Lower leg skin (tissue), 3 donors: ENCODE measurements around the gene TLE2.

Source experiments
- POLR2A ChIP-seq, 2 donors: fragments of 450-650 bp; IDR thresholded peaks; one replicate each; pipeline ENCODE4 v1.6.1; 2016 to 2017; ENCODE audit warnings: antibody characterized with exemption in 2 of 2, mild to moderate bottlenecking in 1 of 2, moderate library complexity in 1 of 2
- TF ChIP-seq, protein P1 (sequence below), 3 donors: fragments of 450-650 bp; IDR thresholded peaks; one replicate each; pipeline ENCODE4 v1.5.1; 2016; ENCODE audit warnings: antibody characterized with exemption in 3 of 3, mild to moderate bottlenecking in 3 of 3, moderate library complexity in 2 of 3

DNA sequence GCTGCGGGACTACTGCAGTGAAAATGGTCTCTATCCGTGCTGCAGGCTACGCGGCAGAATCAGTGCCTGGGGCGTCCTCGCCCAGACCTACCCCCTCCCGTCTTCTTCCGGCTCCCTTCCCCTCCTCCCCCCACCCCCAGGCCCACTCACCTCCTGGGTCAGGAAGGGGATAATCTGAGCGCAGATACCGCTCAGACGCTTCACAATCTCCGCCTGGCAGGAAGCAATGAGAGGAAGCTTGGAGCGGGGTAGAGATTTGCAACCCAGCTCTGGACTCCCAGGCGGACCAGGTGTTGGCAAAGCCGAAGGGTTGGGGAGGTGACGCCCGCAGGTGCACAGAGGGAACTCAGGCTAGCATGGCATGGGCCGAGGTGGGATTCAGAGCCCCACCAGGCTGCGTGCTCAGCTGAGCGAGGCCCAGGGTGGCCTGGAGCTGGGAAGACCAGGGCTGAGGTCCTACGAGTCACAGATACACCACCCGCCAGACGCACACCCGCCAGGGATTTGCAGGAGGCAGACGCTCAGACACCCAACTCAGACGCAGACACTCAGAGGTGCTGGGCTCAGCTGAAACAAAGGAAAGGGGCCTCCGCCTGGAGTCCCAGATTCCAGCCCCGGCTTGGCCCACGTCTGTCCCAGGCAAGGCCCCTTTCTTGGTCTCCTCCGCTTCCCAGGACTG, 4.1 kb downstream of the TLE2 start:
- TF ChIP-seq, protein P1, sequence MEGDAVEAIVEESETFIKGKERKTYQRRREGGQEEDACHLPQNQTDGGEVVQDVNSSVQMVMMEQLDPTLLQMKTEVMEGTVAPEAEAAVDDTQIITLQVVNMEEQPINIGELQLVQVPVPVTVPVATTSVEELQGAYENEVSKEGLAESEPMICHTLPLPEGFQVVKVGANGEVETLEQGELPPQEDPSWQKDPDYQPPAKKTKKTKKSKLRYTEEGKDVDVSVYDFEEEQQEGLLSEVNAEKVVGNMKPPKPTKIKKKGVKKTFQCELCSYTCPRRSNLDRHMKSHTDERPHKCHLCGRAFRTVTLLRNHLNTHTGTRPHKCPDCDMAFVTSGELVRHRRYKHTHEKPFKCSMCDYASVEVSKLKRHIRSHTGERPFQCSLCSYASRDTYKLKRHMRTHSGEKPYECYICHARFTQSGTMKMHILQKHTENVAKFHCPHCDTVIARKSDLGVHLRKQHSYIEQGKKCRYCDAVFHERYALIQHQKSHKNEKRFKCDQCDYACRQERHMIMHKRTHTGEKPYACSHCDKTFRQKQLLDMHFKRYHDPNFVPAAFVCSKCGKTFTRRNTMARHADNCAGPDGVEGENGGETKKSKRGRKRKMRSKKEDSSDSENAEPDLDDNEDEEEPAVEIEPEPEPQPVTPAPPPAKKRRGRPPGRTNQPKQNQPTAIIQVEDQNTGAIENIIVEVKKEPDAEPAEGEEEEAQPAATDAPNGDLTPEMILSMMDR (IDR thresholded peaks at IDR 0.05) = no peak
- TF ChIP-seq POLR2A (IDR thresholded peaks at IDR 0.05) = no peak
